H9 (cell line): Measurements from ENCODE around the gene SRCAP. TPM values are rescaled to one million over a fixed set of nuclear protein-coding genes. Genes with fewer than 3 reads are reported as not detected.

ENCODE experiments used
- DNase-seq: peaks from one replicate; pipeline ENCODE4 v3.0.0-alpha.2; 2017
- H2AFZ ChIP-seq: one replicate; pipeline ENCODE4 v1.6.1; 2013; ENCODE audit warnings: mild to moderate bottlenecking, low read length, control low read depth, moderate library complexity
- H2AK5ac ChIP-seq: 2 replicates; pipeline ENCODE4 v1.6.1; 2013; ENCODE audit warnings: low read length, control low read depth, mixed read lengths; ENCODE audit not compliant: insufficient read length
- H2BK120ac ChIP-seq: one replicate; pipeline ENCODE4 v1.6.1; 2013; ENCODE audit warnings: low read depth, mild to moderate bottlenecking, low read length, control low read depth, inconsistent platforms; ENCODE audit not compliant: poor library complexity, severe bottlenecking
- H2BK12ac ChIP-seq: 2 replicates; pipeline ENCODE4 v1.6.1; 2013; ENCODE audit warnings: low read length, control low read depth, mixed read lengths, low read depth; ENCODE audit not compliant: insufficient read length
- H2BK15ac ChIP-seq: 2 replicates; pipeline ENCODE4 v1.6.1; 2013; ENCODE audit warnings: low read depth, low read length, control low read depth
- H2BK20ac ChIP-seq: one replicate; pipeline ENCODE4 v1.6.1; 2013; ENCODE audit warnings: low read depth, mild to moderate bottlenecking, low read length, control low read depth, inconsistent platforms; ENCODE audit not compliant: poor library complexity, severe bottlenecking
- H2BK5ac ChIP-seq: 2 replicates; pipeline ENCODE4 v1.6.1; 2013; ENCODE audit warnings: low read length, control low read depth, mixed read lengths; ENCODE audit not compliant: insufficient read length
- H3K14ac ChIP-seq: 2 replicates; pipeline ENCODE4 v1.6.1; 2013; ENCODE audit warnings: low read length, control low read depth; ENCODE audit not compliant: insufficient read depth
- H3K18ac ChIP-seq: 2 replicates; pipeline ENCODE4 v1.6.1; 2013; ENCODE audit warnings: low read depth, mild to moderate bottlenecking, mixed read lengths, low read length, control low read depth; ENCODE audit not compliant: insufficient read length
- H3K23ac ChIP-seq: 2 replicates; pipeline ENCODE4 v1.6.1; 2013; ENCODE audit warnings: low read length, control low read depth, mixed read lengths, low read depth; ENCODE audit not compliant: insufficient read length
- H3K23me2 ChIP-seq: 2 replicates; pipeline ENCODE4 v1.6.1; 2013; ENCODE audit warnings: low read depth, mild to moderate bottlenecking, mixed read lengths, low read length, control low read depth; ENCODE audit not compliant: insufficient read length, poor library complexity, severe bottlenecking
- H3K27ac ChIP-seq: 2 replicates; pipeline ENCODE4 v1.5.1; 2013; ENCODE audit warnings: low read length, control low read depth, mixed read lengths, low read depth; ENCODE audit not compliant: insufficient read length
- H3K27me3 ChIP-seq: 2 replicates; pipeline ENCODE4 v1.6.1; 2013; ENCODE audit warnings: low read length, control low read depth, inconsistent platforms; ENCODE audit not compliant: insufficient read depth
- H3K4ac ChIP-seq: 2 replicates; pipeline ENCODE4 v1.6.1; 2013; ENCODE audit warnings: low read depth, mild to moderate bottlenecking, control low read depth, inconsistent platforms, low read length, moderate library complexity
- H3K4me1 ChIP-seq: 2 replicates; pipeline ENCODE4 v1.6.1; 2013; ENCODE audit warnings: low read length, control low read depth, inconsistent platforms; ENCODE audit not compliant: insufficient read depth
- H3K4me2 ChIP-seq: 2 replicates; pipeline ENCODE4 v1.6.1; 2013; ENCODE audit warnings: low read length, control low read depth, mixed read lengths; ENCODE audit not compliant: insufficient read length, insufficient read depth
- H3K56ac ChIP-seq: 2 replicates; pipeline ENCODE4 v1.6.1; 2013; ENCODE audit warnings: low read depth, mild to moderate bottlenecking, mixed read lengths, low read length, control low read depth; ENCODE audit not compliant: insufficient read length
- H3K79me1 ChIP-seq: 2 replicates; pipeline ENCODE4 v1.6.1; 2013; ENCODE audit warnings: low read depth, mild to moderate bottlenecking, moderate library complexity, low read length, control low read depth, inconsistent platforms; ENCODE audit not compliant: insufficient read depth, poor library complexity, severe bottlenecking
- H3K79me2 ChIP-seq: 2 replicates; pipeline ENCODE4 v1.6.1; 2013; ENCODE audit warnings: low read length, control low read depth, inconsistent platforms; ENCODE audit not compliant: insufficient read depth
- H3K9ac ChIP-seq: 2 replicates; pipeline ENCODE4 v1.6.1; 2013; ENCODE audit warnings: low read length, control low read depth, mixed read lengths; ENCODE audit not compliant: insufficient read length; ENCODE audit errors: extremely low read depth
- H3K9me3 ChIP-seq: one replicate; pipeline ENCODE4 v1.6.1; 2013; ENCODE audit warnings: low read depth, low read length, inconsistent platforms; ENCODE audit not compliant: control insufficient read depth
- H3T11ph ChIP-seq: one replicate; pipeline ENCODE4 v1.6.1; 2013; ENCODE audit warnings: mild to moderate bottlenecking, low read length, control low read depth, inconsistent platforms
- H4K20me1 ChIP-seq: one replicate; pipeline ENCODE4 v1.6.1; 2013; ENCODE audit not compliant: control insufficient read depth, insufficient read length, insufficient read depth
- H4K5ac ChIP-seq: 2 replicates; pipeline ENCODE4 v1.6.1; 2013; ENCODE audit warnings: low read depth, mild to moderate bottlenecking, mixed read lengths, low read length, control low read depth; ENCODE audit not compliant: insufficient read length
- H4K8ac ChIP-seq: replicated peaks from 2 replicates; pipeline ENCODE4 v1.6.1; 2013; ENCODE audit warnings: low read length, control low read depth, mixed read lengths, low read depth; ENCODE audit not compliant: insufficient read length
- H4K91ac ChIP-seq: 2 replicates; pipeline ENCODE4 v1.6.1; 2013; ENCODE audit warnings: low read depth, mild to moderate bottlenecking, moderate library complexity, mixed read lengths, low read length, control low read depth; ENCODE audit not compliant: insufficient read length
- H3K27ac Mint-ChIP-seq, 3 experiments: 2 replicates in 2 of 3; 3 replicates in 1 of 3; pipeline ENCODE4 v1.8.0; 2020 to 2021; ENCODE audit warnings: mixed read lengths in 3 of 3, mild to moderate bottlenecking in 1 of 3, moderate library complexity in 1 of 3
- H3K27me3 Mint-ChIP-seq: 2 replicates; pipeline ENCODE4 v1.8.0; 2021; ENCODE audit warnings: low read depth, mild to moderate bottlenecking, moderate library complexity, mixed read lengths
- H3K36me3 Mint-ChIP-seq, 3 experiments: 2 replicates in 2 of 3; 3 replicates in 1 of 3; pipeline ENCODE4 v1.8.0; 2020 to 2021; ENCODE audit warnings: low read depth in 3 of 3, mixed read lengths in 3 of 3; ENCODE audit not compliant: insufficient read depth in 1 of 3
- H3K4me1 Mint-ChIP-seq, 2 experiments: 2 replicates each; pipeline ENCODE4 v1.8.0; 2020; ENCODE audit warnings: mixed read lengths in 2 of 2
- H3K4me3 Mint-ChIP-seq, 2 experiments: 2 replicates in 1 of 2; 3 replicates in 1 of 2; pipeline ENCODE4 v1.8.0; 2020 to 2021; ENCODE audit warnings: mild to moderate bottlenecking in 2 of 2, mixed read lengths in 2 of 2, moderate library complexity in 1 of 2
- H3K9me3 Mint-ChIP-seq, 2 experiments: 2 replicates in 1 of 2; 3 replicates in 1 of 2; pipeline ENCODE4 v1.8.0; 2020; ENCODE audit warnings: mild to moderate bottlenecking in 2 of 2, mixed read lengths in 2 of 2, moderate library complexity in 1 of 2
- CTCF ChIP-seq: fragments of 200-600 bp; sonication (generic); conservative IDR thresholded peaks from 3 replicates; pipeline ENCODE4 v1.8.0; 2021; ENCODE audit warnings: antibody characterized with exemption, mild to moderate bottlenecking
- WGBS: extraction: QIAGEN DNeasy Blood & Tissue Kit; methylation state at CpG from one replicate; pipeline ENCODE4 v1.1.7; 2013; ENCODE audit warnings: missing lambda C conversion rate, low lambda C conversion rate, mixed read lengths; ENCODE audit not compliant: insufficient read length; ENCODE audit errors: extremely low coverage; 5-methylcytosine and 5-hydroxymethylcytosine counted together
- total RNA-seq: library from RNA; stranded (reverse); gene quantifications from 2 replicates; pipeline ENCODE4 v1.2.1, GENCODE V29; 2021

Gene SRCAP
- total RNA-seq, 1 experiment from 2014 or later, result 63.1 TPM

- H3K9me3 Mint-ChIP-seq, result no peaks in the 10 kb centered on the region
- Histone ChIP-seq H2BK5ac (no peak overlapping the region), H3K27me3 (no peaks in the 10 kb centered on the region), H2BK15ac (no peak overlapping the region), H2BK12ac (no peak overlapping the region), H4K8ac (no peak overlapping the region), H3K18ac (no peak overlapping the region), H4K5ac (no peak overlapping the region), H3K56ac (no peak overlapping the region), H2AK5ac (no peak overlapping the region), H3K9ac (no peak overlapping the region), H3K23me2 (peaks cover 20% of the 10 kb centered on the region), H3K79me2 (no peaks in the 10 kb centered on the region), H3K27ac (no peak overlapping the region), H2BK20ac (no peak overlapping the region), H3K4me2 (no peak overlapping the region), H2AFZ (no peak overlapping the region), H3K4me1 (no peaks in the 10 kb centered on the region), H3T11ph (no peak overlapping the region), H3K4ac (no peak overlapping the region), H3K79me1 (peaks cover 6% of the 10 kb centered on the region), H4K20me1 (no peaks in the 10 kb centered on the region), H3K9me3 (no peaks in the 10 kb centered on the region), H4K91ac (no peak overlapping the region), H2BK120ac (no peak overlapping the region), H3K14ac (no peak overlapping the region), H3K23ac (no peak overlapping the region)
- TF ChIP-seq CTCF, result no peak
- peaks cover 17 to 18% of the 10 kb centered on the region in 2 experiments for H3K4me1 Mint-ChIP-seq
- H3K27me3 Mint-ChIP-seq, result no peaks in the 10 kb centered on the region
- no peak for DNase-seq
- H3K27ac Mint-ChIP-seq, result no peak overlapping the region
- peaks cover 49 to 74% (median 73%) of the 10 kb centered on the region in 3 experiments for H3K36me3 Mint-ChIP-seq
- no CpG with 5 or more reads among the region's 12 CpGs for WGBS
- no peak overlapping the region for H3K4me3 Mint-ChIP-seq
These were observed 66.0 kb downstream of the SRCAP start for GRCh38 chr16:30764816-30765465.
